ENCODE results near the gene KCP.

KCP gene

DNA sequence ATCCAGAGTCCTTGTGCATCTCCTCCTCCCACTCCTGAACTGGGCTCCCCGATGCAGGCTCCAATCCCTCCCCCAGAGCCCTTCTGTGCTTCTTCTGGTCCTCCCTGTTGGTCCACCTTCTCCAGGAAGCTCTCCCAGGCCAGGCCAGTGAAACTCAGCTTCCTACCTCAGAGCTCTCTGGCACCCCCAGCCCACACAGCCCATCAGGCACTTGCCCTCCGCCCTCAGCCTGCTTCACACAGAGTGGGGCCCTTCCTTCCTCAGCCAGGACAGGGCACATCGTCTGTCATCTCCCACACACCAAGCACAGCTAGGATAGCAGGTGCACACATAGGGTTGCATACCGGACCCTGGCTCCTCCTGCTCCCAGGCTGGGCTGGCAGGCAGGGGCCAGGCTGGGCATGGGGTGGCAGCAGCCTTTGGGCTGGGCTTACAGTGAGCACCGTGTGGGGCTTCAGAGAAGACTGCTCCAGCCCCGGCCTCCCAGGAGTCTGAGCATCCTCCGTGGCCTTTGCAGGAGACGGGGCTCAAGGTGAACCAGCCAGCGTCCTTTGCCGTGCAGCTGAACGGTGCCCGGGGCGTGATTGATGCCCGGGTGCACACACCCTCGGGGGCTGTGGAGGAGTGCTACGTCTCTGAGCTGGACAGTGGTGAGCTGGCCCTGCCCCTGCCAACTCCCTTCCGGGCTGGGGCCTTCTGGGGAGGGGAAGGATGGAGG lies 54.3 kb downstream of the KCP start:
- Mint-ChIP-seq H3K27me3 (ENCODE audit: low read depth) (no peaks in the 10 kb centered on the region), H3K27ac (no peak overlapping the region), H3K9me3 (no peaks in the 10 kb centered on the region), H3K4me1 (peaks cover 22% of the 10 kb centered on the region), H3K4me3 (no peak overlapping the region), H3K36me3 (ENCODE audit: low read depth) (peaks cover 27% of the 10 kb centered on the region)
- TF ChIP-seq, protein P1, sequence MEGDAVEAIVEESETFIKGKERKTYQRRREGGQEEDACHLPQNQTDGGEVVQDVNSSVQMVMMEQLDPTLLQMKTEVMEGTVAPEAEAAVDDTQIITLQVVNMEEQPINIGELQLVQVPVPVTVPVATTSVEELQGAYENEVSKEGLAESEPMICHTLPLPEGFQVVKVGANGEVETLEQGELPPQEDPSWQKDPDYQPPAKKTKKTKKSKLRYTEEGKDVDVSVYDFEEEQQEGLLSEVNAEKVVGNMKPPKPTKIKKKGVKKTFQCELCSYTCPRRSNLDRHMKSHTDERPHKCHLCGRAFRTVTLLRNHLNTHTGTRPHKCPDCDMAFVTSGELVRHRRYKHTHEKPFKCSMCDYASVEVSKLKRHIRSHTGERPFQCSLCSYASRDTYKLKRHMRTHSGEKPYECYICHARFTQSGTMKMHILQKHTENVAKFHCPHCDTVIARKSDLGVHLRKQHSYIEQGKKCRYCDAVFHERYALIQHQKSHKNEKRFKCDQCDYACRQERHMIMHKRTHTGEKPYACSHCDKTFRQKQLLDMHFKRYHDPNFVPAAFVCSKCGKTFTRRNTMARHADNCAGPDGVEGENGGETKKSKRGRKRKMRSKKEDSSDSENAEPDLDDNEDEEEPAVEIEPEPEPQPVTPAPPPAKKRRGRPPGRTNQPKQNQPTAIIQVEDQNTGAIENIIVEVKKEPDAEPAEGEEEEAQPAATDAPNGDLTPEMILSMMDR (IDR thresholded peaks at IDR 0.05; ENCODE audit: unreplicated experiment in 3 of 3) = no peak

DNA sequence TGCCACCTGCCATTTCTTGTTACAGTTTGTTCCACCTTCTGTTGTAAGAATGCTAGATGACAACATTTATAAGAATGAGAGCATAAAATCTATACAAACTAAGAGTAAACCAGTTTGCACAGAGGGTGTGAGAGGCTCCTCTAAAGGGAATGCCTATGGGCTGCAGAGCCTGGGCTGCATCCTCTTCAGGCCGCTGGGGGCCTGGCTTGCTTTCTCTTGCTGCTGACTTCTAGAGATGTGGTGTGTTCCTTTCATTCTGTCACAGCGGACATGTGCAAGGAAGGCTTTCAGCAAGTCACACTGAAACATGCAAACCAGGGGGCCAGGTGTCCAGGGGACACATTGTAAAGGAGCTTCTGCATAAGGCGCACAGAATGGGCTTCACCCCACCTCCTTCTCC lies 55.0 kb downstream of the KCP start:
- no peak overlapping the region for H3K4me3 Mint-ChIP-seq
- H3K9me3 Mint-ChIP-seq = no peaks in the 10 kb centered on the region
- peaks cover 27% of the 10 kb centered on the region for H3K36me3 Mint-ChIP-seq (ENCODE audit: low read depth)
- H3K27me3 Mint-ChIP-seq (ENCODE audit: low read depth) = no peaks in the 10 kb centered on the region
- TF ChIP-seq, protein P1 (IDR thresholded peaks at IDR 0.05; ENCODE audit: unreplicated experiment in 3 of 3) = no peak
- no peak overlapping the region for H3K27ac Mint-ChIP-seq
- peaks cover 16% of the 10 kb centered on the region for H3K4me1 Mint-ChIP-seq

DNA sequence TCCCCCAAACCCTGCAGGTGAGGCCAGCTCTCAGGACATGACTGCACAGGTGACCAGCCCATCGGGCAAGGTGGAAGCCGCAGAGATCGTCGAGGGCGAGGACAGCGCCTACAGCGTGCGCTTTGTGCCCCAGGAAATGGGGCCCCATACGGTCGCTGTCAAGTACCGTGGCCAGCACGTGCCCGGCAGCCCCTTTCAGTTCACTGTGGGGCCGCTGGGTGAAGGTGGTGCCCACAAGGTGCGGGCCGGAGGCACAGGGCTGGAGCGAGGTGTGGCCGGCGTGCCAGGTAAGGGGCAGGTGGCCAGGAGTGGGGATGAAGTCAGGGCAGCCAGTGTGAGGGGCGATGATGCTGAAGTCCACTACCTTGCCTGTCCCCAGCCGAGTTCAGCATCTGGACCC lies 56.1 kb downstream of the KCP start:
- Mint-ChIP-seq H3K27ac (no peak overlapping the region), H3K36me3 (ENCODE audit: low read depth) (peaks cover 31% of the 10 kb centered on the region), H3K4me3 (no peak overlapping the region), H3K4me1 (peaks cover 5% of the 10 kb centered on the region), H3K9me3 (no peaks in the 10 kb centered on the region), H3K27me3 (ENCODE audit: low read depth) (no peaks in the 10 kb centered on the region)
- TF ChIP-seq, protein P1 (IDR thresholded peaks at IDR 0.05; ENCODE audit: unreplicated experiment in 3 of 3) = no peak

DNA sequence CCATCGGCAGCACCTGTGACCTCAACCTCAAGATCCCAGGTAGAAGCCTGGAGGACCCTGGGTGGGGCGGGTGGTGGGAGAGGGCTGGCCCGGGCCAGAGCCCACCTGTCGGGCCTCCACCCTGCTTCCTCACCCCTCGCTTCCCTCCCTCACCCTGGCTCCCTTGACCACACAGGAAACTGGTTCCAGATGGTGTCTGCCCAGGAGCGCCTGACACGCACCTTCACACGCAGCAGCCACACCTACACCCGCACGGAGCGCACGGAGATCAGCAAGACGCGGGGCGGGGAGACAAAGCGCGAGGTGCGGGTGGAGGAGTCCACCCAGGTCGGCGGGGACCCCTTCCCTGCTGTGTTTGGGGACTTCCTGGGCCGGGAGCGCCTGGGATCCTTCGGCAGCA lies 56.7 kb downstream of the KCP start:
- H3K4me1 Mint-ChIP-seq = no peaks in the 10 kb centered on the region
- H3K27ac Mint-ChIP-seq = no peak overlapping the region
- peaks cover 31% of the 10 kb centered on the region for H3K36me3 Mint-ChIP-seq (ENCODE audit: low read depth)
- no peak overlapping the region for H3K4me3 Mint-ChIP-seq
- TF ChIP-seq, protein P1 (IDR thresholded peaks at IDR 0.05; ENCODE audit: unreplicated experiment in 3 of 3) = no peak
- H3K9me3 Mint-ChIP-seq = no peaks in the 10 kb centered on the region
- no peaks in the 10 kb centered on the region for H3K27me3 Mint-ChIP-seq (ENCODE audit: low read depth)

DNA sequence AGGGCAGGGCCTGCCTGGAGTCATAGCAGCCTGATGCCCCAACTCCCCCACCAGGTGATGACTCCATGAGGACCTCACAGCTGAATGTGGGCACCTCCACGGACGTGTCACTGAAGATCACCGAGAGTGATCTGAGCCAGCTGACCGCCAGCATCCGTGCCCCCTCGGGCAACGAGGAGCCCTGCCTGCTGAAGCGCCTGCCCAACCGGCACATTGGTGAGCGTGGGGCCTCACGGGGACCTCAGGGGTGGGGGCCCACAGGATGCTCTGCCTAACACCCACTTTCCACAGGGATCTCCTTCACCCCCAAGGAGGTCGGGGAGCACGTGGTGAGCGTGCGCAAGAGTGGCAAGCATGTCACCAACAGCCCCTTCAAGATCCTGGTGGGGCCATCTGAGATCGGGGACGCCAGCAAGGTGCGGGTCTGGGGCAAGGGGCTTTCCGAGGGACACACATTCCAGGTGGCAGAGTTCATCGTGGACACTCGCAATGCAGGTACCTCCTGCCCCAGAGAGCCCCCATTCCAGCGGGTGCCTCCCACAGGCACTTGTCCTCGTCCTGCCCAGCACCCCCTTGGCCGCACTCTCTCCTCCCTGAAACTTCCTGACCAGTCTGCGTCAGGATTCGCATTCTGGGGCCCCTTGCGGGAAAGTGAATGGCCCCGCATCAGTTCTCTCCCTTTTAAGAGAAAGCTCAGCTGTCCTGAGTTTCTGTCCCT lies 57.8 kb downstream of the KCP start:
- no peaks in the 10 kb centered on the region for H3K27me3 Mint-ChIP-seq (ENCODE audit: low read depth)
- no peaks in the 10 kb centered on the region for H3K4me1 Mint-ChIP-seq
- H3K27ac Mint-ChIP-seq = no peak overlapping the region
- H3K36me3 Mint-ChIP-seq (ENCODE audit: low read depth) = peaks cover 35% of the 10 kb centered on the region
- H3K4me3 Mint-ChIP-seq = no peak overlapping the region
- TF ChIP-seq, protein P1 (IDR thresholded peaks at IDR 0.05; ENCODE audit: unreplicated experiment in 3 of 3) = no peak
- H3K9me3 Mint-ChIP-seq = no peaks in the 10 kb centered on the region

Measured in nephron (organoid).